Measurements from ENCODE around the gene ZNF786. TPM values are rescaled to one million over a fixed set of nuclear protein-coding genes. Genes with fewer than 3 reads are reported as not detected.
A peak's percentile ranks its signal among the peaks of the same experiment; 100 is the strongest.

Gene ZNF786
- total and polyA plus RNA-seq, 9 donors, result 3.9 to 11.6 (median 7.8) TPM

GRCh38 chr7:149060156-149060555 lies 30.4 kb downstream of the ZNF786 start:
- TF ChIP-seq CTCF (IDR thresholded peaks at IDR 0.05) (no peak), EP300 (IDR thresholded peaks at IDR 0.05) (no peak), POLR2A (IDR thresholded peaks at IDR 0.05) (no peak)
- Histone ChIP-seq H3K4me1 (ENCODE audit: insufficient read depth) (peaks cover 1% of the 10 kb centered on the region), H3K36me3 (no peaks in the 10 kb centered on the region), H3K9me3 (no peaks in the 10 kb centered on the region), H3K4me3 (no peak overlapping the region), H3K27me3 (no peaks in the 10 kb centered on the region), H3K27ac (peak overlapping the region in 1 of 2 donors; percentile 28)
- intact Hi-C loops (cut with DNase I), result loop anchor here in 1 of 4 donors (10.0 kb wide), 1 partner anchor 55 kb away; no protein-coding TSS in a partner anchor
- WGBS, 3 donors, result 5 to 14% (median 5%) methylated on average over 1 of the region's 1 CpG
- no peak for DNase-seq

- DNase-seq, result no peak
- Histone ChIP-seq H3K9me3 (no peaks in the 10 kb centered on the region), H3K36me3 (no peaks in the 10 kb centered on the region), H3K4me3 (no peak overlapping the region), H3K27me3 (no peaks in the 10 kb centered on the region), H3K27ac (no peak overlapping the region), H3K4me1 (ENCODE audit: insufficient read depth) (no peaks in the 10 kb centered on the region)
- TF ChIP-seq CTCF (IDR thresholded peaks at IDR 0.05), result no peak
- no peak for TF ChIP-seq EP300 (IDR thresholded peaks at IDR 0.05)
- no peak for TF ChIP-seq POLR2A (IDR thresholded peaks at IDR 0.05)
- WGBS, 3 donors, result 87 to 93% (median 92%) methylated on average over 8 of the region's 8 CpGs
- intact Hi-C loops (cut with DNase I), result loop anchor here in 1 of 4 donors (2.0 kb wide), 1 partner anchor 37 kb away; no protein-coding TSS in a partner anchor
Measured at GRCh38 chr7:149053885-149054284, 36.6 kb downstream of the ZNF786 start.

DNA sequence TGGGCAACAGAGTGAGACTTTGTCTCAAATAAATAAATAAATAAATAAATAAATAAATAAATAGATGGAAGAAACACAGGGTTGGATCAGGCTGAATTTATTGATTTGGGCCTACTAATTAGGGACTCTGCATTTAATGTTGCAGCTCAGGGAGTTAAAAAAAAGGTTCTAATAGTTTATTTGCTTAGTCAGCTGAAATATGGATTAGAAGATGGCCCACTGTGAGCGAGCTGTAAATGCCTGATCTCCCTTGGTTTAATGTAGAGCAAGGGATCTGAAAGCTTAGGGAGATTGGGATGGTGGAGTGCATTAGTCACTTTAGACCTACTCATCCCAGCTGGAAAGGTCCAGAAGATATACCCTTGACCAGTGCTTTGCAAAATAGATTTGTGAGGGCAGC lies 37.1 kb downstream of the ZNF786 start:
- Histone ChIP-seq H3K4me3 (no peak overlapping the region), H3K27ac (no peak overlapping the region), H3K4me1 (ENCODE audit: insufficient read depth) (no peaks in the 10 kb centered on the region), H3K9me3 (no peaks in the 10 kb centered on the region), H3K36me3 (no peaks in the 10 kb centered on the region), H3K27me3 (no peaks in the 10 kb centered on the region)
- no peak for DNase-seq
- no peak for TF ChIP-seq CTCF (IDR thresholded peaks at IDR 0.05)
- TF ChIP-seq POLR2A (IDR thresholded peaks at IDR 0.05), result no peak
- TF ChIP-seq EP300 (IDR thresholded peaks at IDR 0.05), result no peak
- intact Hi-C loops (cut with DNase I), result loop anchor here in 1 of 4 donors (2.0 kb wide), 1 partner anchor 37 kb away; no protein-coding TSS in a partner anchor
- 87 to 92% (median 92%) methylated on average over 1 of the region's 1 CpG for WGBS, 3 donors

- TF ChIP-seq EP300 (IDR thresholded peaks at IDR 0.05), result no peak
- no peak for TF ChIP-seq POLR2A (IDR thresholded peaks at IDR 0.05)
- TF ChIP-seq CTCF (IDR thresholded peaks at IDR 0.05), result no peak
- H3K9me3 ChIP-seq, result no peaks in the 10 kb centered on the region
- no peaks in the 10 kb centered on the region for H3K4me1 ChIP-seq (ENCODE audit: insufficient read depth)
- DNase-seq, result no peak
- WGBS, 3 donors, result 90 to 98% (median 92%) methylated on average over 3 of the region's 3 CpGs
- no peak overlapping the region for H3K27ac ChIP-seq
- no peak overlapping the region for H3K4me3 ChIP-seq
- no peaks in the 10 kb centered on the region for H3K27me3 ChIP-seq
- H3K36me3 ChIP-seq, result no peaks in the 10 kb centered on the region
- intact Hi-C loops (cut with DNase I), result no loop called here
Measured at GRCh38 chr7:149050941-149051340, 39.6 kb downstream of the ZNF786 start.

All from ovary (tissue), 9 donors.